AG09319 (cell line): Measurements from ENCODE around the gene FILIP1.

Source experiments
- DNase-seq: peaks from one replicate; pipeline ENCODE4 v3.0.0-alpha.2; 2010; ENCODE audit warnings: low read depth; ENCODE audit errors: extremely low read depth
- CTCF ChIP-seq: IDR thresholded peaks from 2 replicates; pipeline ENCODE4 v1.5.1; 2011; ENCODE audit warnings: low read depth, mild to moderate bottlenecking, inconsistent platforms, low read length, moderate library complexity

Gene FILIP1

GRCh38 chr6:75272145-75272840 lies 221.3 kb downstream of the FILIP1 start:
- no peak for TF ChIP-seq CTCF
- DNase-seq: peak; percentile 29

- TF ChIP-seq CTCF: no peak
- DNase-seq: no peak
Measured at GRCh38 chr6:75268988-75269354, 224.6 kb downstream of the FILIP1 start.

GRCh38 chr6:75268121-75268987 lies 225.2 kb downstream of the FILIP1 start:
- no peak for TF ChIP-seq CTCF
- no peak for DNase-seq

GRCh38 chr6:75267461-75267860 lies 226.1 kb downstream of the FILIP1 start:
- no peak for TF ChIP-seq CTCF
- DNase-seq: no peak

- TF ChIP-seq CTCF: peak; percentile 80
- no peak for DNase-seq
Measured at GRCh38 chr6:75266716-75267291, 226.8 kb downstream of the FILIP1 start.

GRCh38 chr6:75263401-75263750 lies 230.2 kb downstream of the FILIP1 start:
- DNase-seq: no peak
- no peak for TF ChIP-seq CTCF
